ENCODE measurements around the gene MAB21L3. TPM values are rescaled to one million over a fixed set of nuclear protein-coding genes. Genes with fewer than 3 reads are reported as not detected.

The MAB21L3 gene
- total RNA-seq, 1 donor from 2014 or later, result 0.20 TPM

DNA sequence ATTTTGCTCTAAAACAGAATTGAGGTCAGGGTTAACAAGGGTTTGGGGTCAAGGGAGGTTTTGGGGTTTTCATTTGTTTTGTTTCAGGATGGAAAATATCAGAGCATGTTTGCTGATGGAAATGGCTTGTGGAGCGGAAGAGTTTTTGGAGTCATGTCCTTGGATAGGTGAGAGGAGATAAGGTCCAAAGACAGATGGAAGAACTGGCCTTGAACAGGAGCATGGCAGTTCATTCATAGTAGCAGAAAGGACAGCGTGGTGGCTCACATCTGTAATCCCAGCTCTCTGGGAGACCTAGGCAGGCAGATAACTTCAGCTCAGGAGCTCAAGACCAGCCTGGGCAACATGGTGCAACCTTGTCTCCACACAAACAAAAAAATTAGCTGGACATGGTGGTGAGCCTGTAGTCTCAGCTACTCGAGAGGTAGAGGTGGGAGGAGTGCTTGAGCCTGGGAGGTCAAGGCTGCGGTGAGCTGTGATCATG, 65.1 kb downstream of the MAB21L3 start:
- Mint-ChIP-seq H3K27me3 (ENCODE audit: low read depth) (peaks cover 21% of the 10 kb centered on the region), H3K4me1 (ENCODE audit: low read depth) (no peaks in the 10 kb centered on the region), H3K27ac (ENCODE audit: unreplicated experiment) (no peak overlapping the region), H3K9me3 (ENCODE audit: low read depth) (no peaks in the 10 kb centered on the region), H3K4me3 (ENCODE audit: unreplicated experiment) (no peak overlapping the region), H3K36me3 (ENCODE audit: low read depth) (no peaks in the 10 kb centered on the region)
- no peak for TF ChIP-seq CTCF (IDR thresholded peaks at IDR 0.05)
- no peak for DNase-seq (ENCODE audit: low spot score)

DNA sequence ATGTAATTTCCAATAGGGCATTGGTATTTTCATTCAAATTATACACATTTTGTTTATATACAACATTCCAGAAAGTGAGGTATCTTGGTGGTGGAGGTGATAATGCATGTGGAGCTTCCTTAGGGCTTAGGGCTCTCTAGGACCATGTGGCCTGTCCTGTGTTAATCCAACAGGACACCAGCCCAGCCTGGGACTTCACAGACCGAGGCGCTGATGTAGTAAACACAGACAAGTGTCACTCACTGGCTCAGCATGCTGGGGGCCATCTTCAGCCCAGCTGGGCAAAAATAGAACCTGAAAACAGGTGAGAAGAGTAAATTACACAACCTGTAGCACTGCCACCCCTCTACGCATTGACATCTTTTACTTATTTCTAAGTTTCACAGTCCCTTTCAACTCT, 66.7 kb downstream of the MAB21L3 start:
- Mint-ChIP-seq H3K27ac (ENCODE audit: unreplicated experiment) (no peak overlapping the region), H3K27me3 (ENCODE audit: low read depth) (peaks cover 27% of the 10 kb centered on the region), H3K4me1 (ENCODE audit: low read depth) (no peaks in the 10 kb centered on the region), H3K9me3 (ENCODE audit: low read depth) (no peaks in the 10 kb centered on the region), H3K36me3 (ENCODE audit: low read depth) (no peaks in the 10 kb centered on the region), H3K4me3 (ENCODE audit: unreplicated experiment) (no peak overlapping the region)
- no peak for TF ChIP-seq CTCF (IDR thresholded peaks at IDR 0.05)
- DNase-seq (ENCODE audit: low spot score), result no peak

GRCh38 chr1:116178837-116179236, 67.6 kb downstream of the MAB21L3 start:
- H3K4me3 Mint-ChIP-seq (ENCODE audit: unreplicated experiment), result no peak overlapping the region

GRCh38 chr1:116179419-116179818, 68.2 kb downstream of the MAB21L3 start:
- Mint-ChIP-seq H3K4me3 (ENCODE audit: unreplicated experiment) (no peak overlapping the region), H3K27ac (ENCODE audit: unreplicated experiment) (no peak overlapping the region), H3K4me1 (ENCODE audit: low read depth) (no peaks in the 10 kb centered on the region), H3K27me3 (ENCODE audit: low read depth) (peaks cover 29% of the 10 kb centered on the region), H3K36me3 (ENCODE audit: low read depth) (peaks cover 3% of the 10 kb centered on the region), H3K9me3 (ENCODE audit: low read depth) (no peaks in the 10 kb centered on the region)
- DNase-seq (ENCODE audit: low spot score), result no peak
- TF ChIP-seq CTCF (IDR thresholded peaks at IDR 0.05), result no peak

More at GRCh38 chr1:116178837-116179236, 67.6 kb downstream of the MAB21L3 start:
- no peak overlapping the region for H3K27ac Mint-ChIP-seq (ENCODE audit: unreplicated experiment)
- no peaks in the 10 kb centered on the region for H3K4me1 Mint-ChIP-seq (ENCODE audit: low read depth)
- DNase-seq (ENCODE audit: low spot score), result no peak
- no peaks in the 10 kb centered on the region for H3K9me3 Mint-ChIP-seq (ENCODE audit: low read depth)
- peaks cover 28% of the 10 kb centered on the region for H3K27me3 Mint-ChIP-seq (ENCODE audit: low read depth)
- peaks cover 2% of the 10 kb centered on the region for H3K36me3 Mint-ChIP-seq (ENCODE audit: low read depth)
- no peak for TF ChIP-seq CTCF (IDR thresholded peaks at IDR 0.05)

DNA sequence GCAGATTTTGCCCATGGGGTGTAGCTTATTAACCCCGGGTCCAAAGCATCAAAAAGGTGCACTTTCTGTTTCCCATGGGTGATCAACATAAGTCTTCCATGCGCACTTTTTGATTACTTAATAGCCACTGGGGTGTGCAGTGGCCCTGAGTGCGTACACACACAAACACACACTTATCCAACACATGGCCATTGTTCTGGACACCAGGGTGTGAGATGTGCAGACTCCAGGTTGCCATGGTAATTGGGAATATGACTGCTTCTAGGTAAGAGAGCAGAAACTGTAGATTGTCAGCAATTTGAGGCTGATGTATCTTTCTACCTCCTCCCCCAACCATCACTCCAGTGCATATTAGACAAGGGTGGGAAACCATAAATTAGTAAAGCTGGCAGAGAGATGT, 68.8 kb downstream of the MAB21L3 start:
- no peaks in the 10 kb centered on the region for H3K9me3 Mint-ChIP-seq (ENCODE audit: low read depth)
- peaks cover 29% of the 10 kb centered on the region for H3K27me3 Mint-ChIP-seq (ENCODE audit: low read depth)
- no peak for DNase-seq (ENCODE audit: low spot score)
- H3K27ac Mint-ChIP-seq (ENCODE audit: unreplicated experiment), result no peak overlapping the region
- peaks cover 3% of the 10 kb centered on the region for H3K36me3 Mint-ChIP-seq (ENCODE audit: low read depth)
- no peak for TF ChIP-seq CTCF (IDR thresholded peaks at IDR 0.05)
- no peak overlapping the region for H3K4me3 Mint-ChIP-seq (ENCODE audit: unreplicated experiment)
- H3K4me1 Mint-ChIP-seq (ENCODE audit: low read depth), result no peaks in the 10 kb centered on the region
